Ascending aorta (tissue), 2 donors: Measurements from ENCODE around the gene NLGN1. TPM values are rescaled to one million over a fixed set of nuclear protein-coding genes. Genes with fewer than 3 reads are reported as not detected.

Source experiments
- DNase-seq, 2 donors: peaks; one replicate each; pipeline ENCODE4 v3.0.0-alpha.2; 2019; ENCODE audit warnings: low spot score in 2 of 2
- H3K27ac ChIP-seq, 2 donors: fragments of 200-600 bp; sonication (generic); one replicate each; pipeline ENCODE4 v1.5.1; 2016 to 2017; ENCODE audit warnings: mild to moderate bottlenecking in 1 of 2
- H3K27me3 ChIP-seq: fragments of 200-600 bp; sonication (generic); one replicate; pipeline ENCODE4 v1.5.1; 2017
- H3K36me3 ChIP-seq, 2 donors: fragments of 200-600 bp; sonication (generic); one replicate each; pipeline ENCODE4 v1.5.1; 2016
- H3K4me1 ChIP-seq, 2 donors: fragments of 200-600 bp; sonication (generic); one replicate each; pipeline ENCODE4 v1.5.1; 2016 to 2017; ENCODE audit warnings: mild to moderate bottlenecking in 1 of 2
- H3K4me3 ChIP-seq, 2 donors: fragments of 200-600 bp; sonication (generic); one replicate each; pipeline ENCODE4 v1.5.1; 2016 to 2017; ENCODE audit warnings: mild to moderate bottlenecking in 1 of 2
- H3K9me3 ChIP-seq, 2 donors: fragments of 200-600 bp; sonication (generic); one replicate each; pipeline ENCODE4 v1.5.1; 2016
- intact Hi-C: fragments of 100-400 bp; cut with DNase I; formaldehyde crosslinking; loops from one replicate; pipeline ENCODE4 v1.15.1; 2023
- total RNA-seq: library from RNA; depleted of rRNA; stranded (reverse); fragments of >200 nt; gene quantifications from one replicate; pipeline ENCODE4 v1.1.0, GENCODE V29; 2016
- TF ChIP-seq, protein P1 (sequence below), 3 experiments: fragments of 200-600 bp in 2 of 3; fragments of 450-650 bp in 1 of 3; sonication (generic) in 2 of 3; IDR thresholded peaks; one replicate each; pipeline ENCODE4 v1.5.1; 2016 to 2019; ENCODE audit warnings: antibody characterized with exemption in 3 of 3, mild to moderate bottlenecking in 1 of 3, moderate library complexity in 1 of 3

Gene NLGN1
- total RNA-seq, 1 donor from 2014 or later: 5.2 TPM

- no peaks in the 10 kb centered on the region for H3K4me1 ChIP-seq
- intact Hi-C loops: no loop called here
- H3K9me3 ChIP-seq: peaks cover 4 to 14% of the 10 kb centered on the region in 2 donors
- H3K27me3 ChIP-seq: no peaks in the 10 kb centered on the region
- no peak overlapping the region for H3K27ac ChIP-seq
- no peak for DNase-seq
- TF ChIP-seq, protein P1, sequence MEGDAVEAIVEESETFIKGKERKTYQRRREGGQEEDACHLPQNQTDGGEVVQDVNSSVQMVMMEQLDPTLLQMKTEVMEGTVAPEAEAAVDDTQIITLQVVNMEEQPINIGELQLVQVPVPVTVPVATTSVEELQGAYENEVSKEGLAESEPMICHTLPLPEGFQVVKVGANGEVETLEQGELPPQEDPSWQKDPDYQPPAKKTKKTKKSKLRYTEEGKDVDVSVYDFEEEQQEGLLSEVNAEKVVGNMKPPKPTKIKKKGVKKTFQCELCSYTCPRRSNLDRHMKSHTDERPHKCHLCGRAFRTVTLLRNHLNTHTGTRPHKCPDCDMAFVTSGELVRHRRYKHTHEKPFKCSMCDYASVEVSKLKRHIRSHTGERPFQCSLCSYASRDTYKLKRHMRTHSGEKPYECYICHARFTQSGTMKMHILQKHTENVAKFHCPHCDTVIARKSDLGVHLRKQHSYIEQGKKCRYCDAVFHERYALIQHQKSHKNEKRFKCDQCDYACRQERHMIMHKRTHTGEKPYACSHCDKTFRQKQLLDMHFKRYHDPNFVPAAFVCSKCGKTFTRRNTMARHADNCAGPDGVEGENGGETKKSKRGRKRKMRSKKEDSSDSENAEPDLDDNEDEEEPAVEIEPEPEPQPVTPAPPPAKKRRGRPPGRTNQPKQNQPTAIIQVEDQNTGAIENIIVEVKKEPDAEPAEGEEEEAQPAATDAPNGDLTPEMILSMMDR (IDR thresholded peaks at IDR 0.05): no peak
- no peak overlapping the region for H3K4me3 ChIP-seq
- H3K36me3 ChIP-seq: no peaks in the 10 kb centered on the region
These were observed 665.4 kb downstream of the NLGN1 start for GRCh38 chr3:174062923-174063322.

DNA sequence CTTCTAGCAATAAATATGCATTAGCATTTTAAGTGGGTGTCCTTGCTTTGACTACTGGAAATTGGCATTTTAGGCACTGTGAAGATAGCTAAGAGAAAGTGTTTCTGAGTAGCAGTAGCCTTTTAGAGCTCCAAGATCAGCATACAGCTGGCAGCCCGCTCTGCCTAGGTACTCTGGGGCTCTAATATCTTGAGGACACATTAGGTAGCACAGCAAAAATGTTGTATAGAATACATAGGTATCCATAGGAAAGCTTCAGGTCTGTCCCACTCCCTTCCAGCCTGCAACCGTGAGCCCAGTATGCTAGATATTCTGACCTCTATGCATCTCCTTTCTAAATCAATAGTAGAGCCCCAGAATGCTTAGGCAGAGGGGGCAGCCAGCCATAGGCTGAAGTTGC lies 670.5 kb downstream of the NLGN1 start:
- no peaks in the 10 kb centered on the region for H3K27me3 ChIP-seq
- H3K36me3 ChIP-seq: no peaks in the 10 kb centered on the region
- intact Hi-C loops: no loop called here
- no peak for DNase-seq
- H3K9me3 ChIP-seq: peaks cover under 1 to 5% of the 10 kb centered on the region in 2 donors
- H3K4me1 ChIP-seq: no peaks in the 10 kb centered on the region
- no peak overlapping the region for H3K27ac ChIP-seq
- TF ChIP-seq, protein P1 (IDR thresholded peaks at IDR 0.05): no peak
- H3K4me3 ChIP-seq: no peak overlapping the region

DNA sequence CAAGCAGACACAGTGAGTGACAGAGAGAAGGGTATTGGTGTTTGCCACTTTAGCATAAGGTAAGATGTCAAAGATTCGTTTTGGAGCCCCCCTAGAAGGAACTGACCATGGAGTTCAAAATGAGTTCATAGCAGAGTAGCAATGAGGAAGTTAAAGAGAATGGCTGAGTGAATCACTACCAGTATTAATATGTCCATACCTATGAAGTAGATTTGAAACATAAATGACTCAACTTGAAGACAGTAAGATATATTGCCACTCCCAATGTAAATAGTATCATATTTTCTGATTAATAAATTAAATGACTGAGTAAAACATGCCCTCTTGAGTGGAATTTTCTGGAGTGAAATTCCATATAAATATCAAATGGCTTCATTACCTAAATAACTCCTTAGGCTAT lies 675.1 kb downstream of the NLGN1 start:
- H3K27me3 ChIP-seq: no peaks in the 10 kb centered on the region

GRCh38 chr3:174083706-174084105 lies 686.2 kb downstream of the NLGN1 start:
- no peaks in the 10 kb centered on the region for H3K27me3 ChIP-seq
- H3K27ac ChIP-seq: no peak overlapping the region
- H3K4me1 ChIP-seq: no peaks in the 10 kb centered on the region
- H3K36me3 ChIP-seq: no peaks in the 10 kb centered on the region
- TF ChIP-seq, protein P1 (IDR thresholded peaks at IDR 0.05): no peak
- H3K9me3 ChIP-seq: no peaks in the 10 kb centered on the region
- intact Hi-C loops: no loop called here
- no peak overlapping the region for H3K4me3 ChIP-seq
- DNase-seq: no peak

More for the DNA sequence above, 675.1 kb downstream of the NLGN1 start:
- TF ChIP-seq, protein P1 (IDR thresholded peaks at IDR 0.05): no peak
- Histone ChIP-seq H3K4me3 (no peak overlapping the region), H3K9me3 (no peaks in the 10 kb centered on the region), H3K4me1 (no peaks in the 10 kb centered on the region), H3K36me3 (no peaks in the 10 kb centered on the region), H3K27ac (no peak overlapping the region)
- DNase-seq: no peak
- intact Hi-C loops: no loop called here

GRCh38 chr3:174089592-174089991 lies 692.0 kb downstream of the NLGN1 start:
- H3K4me1 ChIP-seq: peaks cover 0 to 7% of the 10 kb centered on the region in 2 donors
- intact Hi-C loops: no loop called here
- H3K36me3 ChIP-seq: no peaks in the 10 kb centered on the region
- no peaks in the 10 kb centered on the region for H3K9me3 ChIP-seq
- no peak for DNase-seq
- H3K4me3 ChIP-seq: no peak overlapping the region
- TF ChIP-seq, protein P1 (IDR thresholded peaks at IDR 0.05): no peak
- H3K27ac ChIP-seq: no peak overlapping the region
- H3K27me3 ChIP-seq: no peaks in the 10 kb centered on the region

DNA sequence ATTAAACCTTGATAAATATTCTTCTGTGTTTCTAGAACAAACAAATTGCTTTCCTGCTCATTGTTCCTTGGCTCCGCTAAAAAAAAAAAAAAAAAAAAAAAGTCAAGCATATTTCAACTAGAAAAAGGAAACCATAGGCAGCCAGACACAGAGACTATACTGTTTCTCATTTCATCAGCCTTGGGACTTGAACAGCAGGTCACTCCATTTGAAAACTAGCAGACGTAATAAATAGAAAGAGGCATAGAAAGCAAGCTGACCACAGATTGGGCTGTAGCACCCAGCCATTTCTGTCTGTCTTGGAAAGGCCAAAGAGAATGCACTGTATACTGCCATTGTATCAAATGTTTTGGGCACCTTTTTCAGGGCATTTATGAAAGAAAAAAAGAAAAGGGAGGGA lies 697.1 kb downstream of the NLGN1 start:
- Histone ChIP-seq H3K27ac (no peak overlapping the region), H3K27me3 (no peaks in the 10 kb centered on the region), H3K4me1 (peaks cover 0 to 7% of the 10 kb centered on the region in 2 donors), H3K36me3 (no peaks in the 10 kb centered on the region), H3K9me3 (no peaks in the 10 kb centered on the region), H3K4me3 (no peak overlapping the region)
- intact Hi-C loops: no loop called here
- no peak for DNase-seq
- TF ChIP-seq, protein P1 (IDR thresholded peaks at IDR 0.05): no peak
